Panc1 (cell line): ENCODE data around the gene NXF1. TPM values are rescaled to one million over a fixed set of nuclear protein-coding genes. Genes with fewer than 3 reads are reported as not detected.
A peak's percentile ranks its signal among the peaks of the same experiment; 100 is the strongest.

ENCODE experiments used
- ATAC-seq: fragments of 200-7000 bp; cut with Tn5 transposase; 2 replicates; pipeline ENCODE4 v1.9.1; 2020; ENCODE audit warnings: mild to moderate bottlenecking, moderate library complexity
- BruUV-seq: library from RNA; stranded (reverse); fragments of 400-500 nt; replicated peaks from 2 replicates; lab custom pipeline; 2021; lab: Mats Ljungman, UMichigan
- CTCF ChIA-PET: fragments of 300-600 bp; sonication (Branson Sonifier 250); formaldehyde crosslinking; loops from one replicate; lab custom pipeline; 2022; ENCODE audit warnings: antibody characterized with exemption; lab: Charles Lee
- POLR2A ChIA-PET: fragments of 300-600 bp; sonication (Branson Sonifier 250); formaldehyde crosslinking; loops from one replicate; lab custom pipeline; 2022; ENCODE audit warnings: antibody characterized with exemption; lab: Charles Lee
- DNase-seq: peaks from one replicate; pipeline ENCODE4 v3.0.0-alpha.2; 2010; ENCODE audit warnings: low read depth, low spot score
- H3K27ac ChIP-seq: 2 replicates; pipeline ENCODE4 v1.5.1; 2011; ENCODE audit warnings: mild to moderate bottlenecking, low read length, inconsistent platforms
- H3K27me3 ChIP-seq: fragments of 200-500 bp; sonication (Bioruptor generic); 2 replicates; pipeline ENCODE4 v1.6.0; 2014; ENCODE audit warnings: low read length, inconsistent platforms; ENCODE audit not compliant: control insufficient read depth, insufficient read depth
- H3K36me3 ChIP-seq: fragments of 200-500 bp; sonication (Bioruptor generic); 2 replicates; pipeline ENCODE4 v1.5.1; 2014; ENCODE audit warnings: inconsistent platforms, mild to moderate bottlenecking, low read length, moderate library complexity; ENCODE audit not compliant: control insufficient read depth, insufficient read depth
- H3K4me1 ChIP-seq: 2 replicates; pipeline ENCODE4 v1.5.1; 2011; ENCODE audit warnings: inconsistent platforms, mild to moderate bottlenecking, low read length, moderate library complexity; ENCODE audit not compliant: control insufficient read depth, insufficient read depth
- H3K4me3 ChIP-seq, 2 experiments: 2 replicates each; pipeline ENCODE4 v1.5.1; 2011 to 2012; ENCODE audit warnings: low read depth in 2 of 2, low read length in 2 of 2, mild to moderate bottlenecking in 2 of 2, inconsistent platforms in 1 of 2, moderate library complexity in 1 of 2
- H3K9me3 ChIP-seq: fragments of 200-500 bp; sonication (Bioruptor generic); 2 replicates; pipeline ENCODE4 v1.5.1; 2014; ENCODE audit warnings: low read depth, mild to moderate bottlenecking, inconsistent platforms, low read length, moderate library complexity; ENCODE audit not compliant: control insufficient read depth, insufficient read depth
- POLR2AphosphoS5 ChIP-seq: IDR thresholded peaks from 2 replicates; pipeline ENCODE4 v1.6.1; 2012; ENCODE audit warnings: mild to moderate bottlenecking, low read depth, low read length, moderate library complexity
- SIN3A ChIP-seq: IDR thresholded peaks from 2 replicates; pipeline ENCODE4 v1.6.1; 2012; ENCODE audit warnings: low read depth, mild to moderate bottlenecking, low read length, moderate library complexity, borderline replicate concordance; ENCODE audit not compliant: insufficient read depth
- TCF7L2 ChIP-seq: IDR thresholded peaks from 2 replicates; pipeline ENCODE4 v1.6.1; 2011; ENCODE audit warnings: mild to moderate bottlenecking, low read depth, low read length, inconsistent platforms
- in situ Hi-C: cut with HindIII; loops from 2 replicates; pipeline ENCODE4 v1.10.0; 2016; ENCODE audit warnings: low sequenced_read_pairs, low pct_unique_long_range_greater_than_20kb
- intact Hi-C: fragments of 100-400 bp; cut with micrococcal nuclease; formaldehyde crosslinking; loops from one replicate; pipeline ENCODE4 v1.10.0; 2022; ENCODE audit not compliant: unreplicated experiment
- total RNA-seq: library from RNA; stranded (reverse); gene quantifications from one replicate; pipeline ENCODE4 v1.2.1, GENCODE V29; 2021; ENCODE audit not compliant: unreplicated experiment
- TF ChIP-seq, protein P1 (sequence below), 2 experiments: IDR thresholded peaks; 2 replicates each; pipeline ENCODE4 v1.6.1; 2011 to 2012; ENCODE audit warnings: low read depth in 2 of 2, control low read depth in 1 of 2, low read length in 1 of 2, mild to moderate bottlenecking in 1 of 2, moderate library complexity in 1 of 2; ENCODE audit not compliant: insufficient read depth in 1 of 2
- TF ChIP-seq, protein P2 (sequence below): fragments of 450-650 bp; IDR thresholded peaks from 2 replicates; pipeline ENCODE4 v1.5.1; 2017; ENCODE audit warnings: mild to moderate bottlenecking

NXF1 gene
- total RNA-seq, 1 experiment from 2014 or later = 56.7 TPM

DNA sequence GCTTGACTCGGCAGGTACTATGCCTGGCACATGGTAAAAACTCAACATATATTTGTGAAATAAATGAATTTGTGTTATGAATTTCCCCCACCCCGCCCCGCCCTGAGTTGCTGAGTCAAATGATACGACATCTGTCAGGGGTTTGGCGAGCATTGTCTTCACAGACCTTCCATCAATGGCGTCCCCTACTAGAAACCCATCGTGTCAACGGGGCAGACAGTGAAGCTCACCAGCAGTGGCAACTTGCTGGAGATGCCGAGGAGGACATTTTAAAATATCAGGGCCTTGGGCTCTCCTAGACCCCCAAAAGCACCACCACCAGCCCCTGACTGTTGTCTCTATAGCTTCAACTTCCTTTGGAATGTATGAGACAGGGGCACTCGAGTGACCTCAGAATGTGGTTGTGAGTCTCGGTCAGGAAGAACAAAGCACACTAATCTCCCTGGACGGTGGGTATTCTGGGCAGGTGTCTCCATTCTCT is 761 bp upstream of the NXF1 start:
- Histone ChIP-seq H3K9me3 (no peaks in the 10 kb centered on the region), H3K27me3 (no peaks in the 10 kb centered on the region), H3K36me3 (peaks cover 18% of the 10 kb centered on the region), H3K4me3 (peak overlapping the region; percentile 94 to 98), H3K4me1 (peaks cover 10% of the 10 kb centered on the region), H3K27ac (peak overlapping the region; percentile 93)
- ChIA-PET POLR2A (interaction anchor here (0.8 to 1.1 kb wide), 2 partner anchors 10 to 35 kb away, joined by 3 to 4 read pairs; no protein-coding TSS in a partner anchor), CTCF (no interaction called here)
- TF ChIP-seq SIN3A = no peak
- TF ChIP-seq POLR2AphosphoS5 = no peak
- TF ChIP-seq TCF7L2 = no peak
- TF ChIP-seq, protein P1, sequence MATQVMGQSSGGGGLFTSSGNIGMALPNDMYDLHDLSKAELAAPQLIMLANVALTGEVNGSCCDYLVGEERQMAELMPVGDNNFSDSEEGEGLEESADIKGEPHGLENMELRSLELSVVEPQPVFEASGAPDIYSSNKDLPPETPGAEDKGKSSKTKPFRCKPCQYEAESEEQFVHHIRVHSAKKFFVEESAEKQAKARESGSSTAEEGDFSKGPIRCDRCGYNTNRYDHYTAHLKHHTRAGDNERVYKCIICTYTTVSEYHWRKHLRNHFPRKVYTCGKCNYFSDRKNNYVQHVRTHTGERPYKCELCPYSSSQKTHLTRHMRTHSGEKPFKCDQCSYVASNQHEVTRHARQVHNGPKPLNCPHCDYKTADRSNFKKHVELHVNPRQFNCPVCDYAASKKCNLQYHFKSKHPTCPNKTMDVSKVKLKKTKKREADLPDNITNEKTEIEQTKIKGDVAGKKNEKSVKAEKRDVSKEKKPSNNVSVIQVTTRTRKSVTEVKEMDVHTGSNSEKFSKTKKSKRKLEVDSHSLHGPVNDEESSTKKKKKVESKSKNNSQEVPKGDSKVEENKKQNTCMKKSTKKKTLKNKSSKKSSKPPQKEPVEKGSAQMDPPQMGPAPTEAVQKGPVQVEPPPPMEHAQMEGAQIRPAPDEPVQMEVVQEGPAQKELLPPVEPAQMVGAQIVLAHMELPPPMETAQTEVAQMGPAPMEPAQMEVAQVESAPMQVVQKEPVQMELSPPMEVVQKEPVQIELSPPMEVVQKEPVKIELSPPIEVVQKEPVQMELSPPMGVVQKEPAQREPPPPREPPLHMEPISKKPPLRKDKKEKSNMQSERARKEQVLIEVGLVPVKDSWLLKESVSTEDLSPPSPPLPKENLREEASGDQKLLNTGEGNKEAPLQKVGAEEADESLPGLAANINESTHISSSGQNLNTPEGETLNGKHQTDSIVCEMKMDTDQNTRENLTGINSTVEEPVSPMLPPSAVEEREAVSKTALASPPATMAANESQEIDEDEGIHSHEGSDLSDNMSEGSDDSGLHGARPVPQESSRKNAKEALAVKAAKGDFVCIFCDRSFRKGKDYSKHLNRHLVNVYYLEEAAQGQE (IDR thresholded peaks at IDR 0.05; ENCODE audit: insufficient read depth in 1 of 2, low read depth in 2 of 2, low read length in 1 of 2) = no peak
- TF ChIP-seq, protein P2, sequence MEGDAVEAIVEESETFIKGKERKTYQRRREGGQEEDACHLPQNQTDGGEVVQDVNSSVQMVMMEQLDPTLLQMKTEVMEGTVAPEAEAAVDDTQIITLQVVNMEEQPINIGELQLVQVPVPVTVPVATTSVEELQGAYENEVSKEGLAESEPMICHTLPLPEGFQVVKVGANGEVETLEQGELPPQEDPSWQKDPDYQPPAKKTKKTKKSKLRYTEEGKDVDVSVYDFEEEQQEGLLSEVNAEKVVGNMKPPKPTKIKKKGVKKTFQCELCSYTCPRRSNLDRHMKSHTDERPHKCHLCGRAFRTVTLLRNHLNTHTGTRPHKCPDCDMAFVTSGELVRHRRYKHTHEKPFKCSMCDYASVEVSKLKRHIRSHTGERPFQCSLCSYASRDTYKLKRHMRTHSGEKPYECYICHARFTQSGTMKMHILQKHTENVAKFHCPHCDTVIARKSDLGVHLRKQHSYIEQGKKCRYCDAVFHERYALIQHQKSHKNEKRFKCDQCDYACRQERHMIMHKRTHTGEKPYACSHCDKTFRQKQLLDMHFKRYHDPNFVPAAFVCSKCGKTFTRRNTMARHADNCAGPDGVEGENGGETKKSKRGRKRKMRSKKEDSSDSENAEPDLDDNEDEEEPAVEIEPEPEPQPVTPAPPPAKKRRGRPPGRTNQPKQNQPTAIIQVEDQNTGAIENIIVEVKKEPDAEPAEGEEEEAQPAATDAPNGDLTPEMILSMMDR = no peak
- no TSS peak for BruUV-seq
- ATAC-seq (peak; percentile 2; the same call in 1 of the 2 replicates), DNase-seq (no peak)
- intact Hi-C loops (no loop called here), in situ Hi-C loops (no loop called here)

DNA sequence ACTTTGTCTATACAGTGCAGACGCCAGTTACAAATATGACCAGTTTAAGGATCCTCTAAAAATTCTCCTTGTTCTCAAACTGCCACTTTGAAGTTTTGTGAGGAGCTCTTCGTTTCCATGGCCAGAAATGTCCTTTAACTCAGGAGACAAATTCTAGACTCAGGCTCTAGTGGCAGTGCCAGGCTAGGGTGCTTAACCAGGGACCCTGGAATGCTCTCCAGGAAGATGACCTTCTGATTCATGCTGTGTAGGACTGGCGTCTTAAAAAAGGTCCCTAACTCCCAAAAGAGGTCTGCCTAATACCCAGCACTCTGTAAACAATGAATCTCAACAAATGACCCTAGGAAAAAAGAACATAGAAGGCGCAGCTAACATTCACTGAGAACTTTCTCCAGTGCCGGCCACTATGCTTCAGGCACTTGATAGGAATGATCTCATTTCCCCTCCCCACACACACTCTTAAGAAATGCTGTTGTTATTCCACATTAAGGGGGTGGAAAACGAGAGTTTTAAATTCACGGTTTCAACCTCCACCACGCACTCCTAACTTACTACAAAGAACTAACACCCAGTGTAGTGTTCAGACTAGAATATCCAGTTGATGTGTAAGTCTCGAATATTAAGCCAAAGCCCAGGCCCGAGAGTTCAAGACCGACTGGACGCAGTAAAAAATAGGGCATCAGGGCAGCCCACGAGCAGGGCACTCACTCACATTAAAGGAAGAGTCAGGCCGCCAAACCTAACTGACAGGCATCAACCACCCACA is 747 bp downstream of the NXF1 start:
- CTCF ChIA-PET = no interaction called here
- Histone ChIP-seq H3K27ac (peak overlapping the region; percentile 93), H3K4me1 (peaks cover 10% of the 10 kb centered on the region), H3K9me3 (no peaks in the 10 kb centered on the region), H3K27me3 (no peaks in the 10 kb centered on the region), H3K36me3 (peaks cover 24% of the 10 kb centered on the region), H3K4me3 (peak overlapping the region; percentile 94 to 98)
- DNase-seq (no peak), ATAC-seq (peak; percentile 24)
- intact Hi-C loops = no loop called here
- TF ChIP-seq, protein P1 (IDR thresholded peaks at IDR 0.05; ENCODE audit: insufficient read depth in 1 of 2, low read depth in 2 of 2, low read length in 1 of 2) = no peak
- TF ChIP-seq SIN3A (no peak), TCF7L2 (no peak), POLR2AphosphoS5 (no peak)
- TF ChIP-seq, protein P2 = no peak
- POLR2A ChIA-PET = no interaction called here
- TSS peak; percentile 85 for BruUV-seq
- in situ Hi-C loops = no loop called here
